Measurements from ENCODE around the gene CCDC51. TPM values are rescaled to one million over a fixed set of nuclear protein-coding genes. Genes with fewer than 3 reads are reported as not detected.

The CCDC51 gene
- total and polyA plus RNA-seq, 2 experiments from 2014 or later: 20.8 to 24.1 TPM

- no peak; the same call in 1 of the 2 replicates for TF ChIP-seq ZNF462 (CRISPR knock-in tag; IDR thresholded peaks at IDR 0.05)
Observed at GRCh38 chr3:48473617-48473952, 33.7 kb upstream of the CCDC51 start (continued).

- Histone ChIP-seq H3K27ac (ENCODE audit: low read depth) (peak overlapping the region; percentile 98), H3K4me3 (peak overlapping the region; percentile 60), H3K9me2 (ENCODE audit: insufficient read depth) (no peaks in the 10 kb centered on the region), H3K79me2 (replicated peaks; ENCODE audit: insufficient read depth) (peaks cover 24% of the 10 kb centered on the region), H3K4me1 (ENCODE audit: insufficient read depth) (peaks cover 26% of the 10 kb centered on the region), H4K20me1 (replicated peaks; ENCODE audit: insufficient read depth) (no peaks in the 10 kb centered on the region), H3F3A (replicated peaks; ENCODE audit: low read depth) (peaks cover 11% of the 10 kb centered on the region; the same call in 1 of the 2 replicates), H3K36me3 (ENCODE audit: insufficient read depth) (0 out of 2 replicates have a peak, but pooled peaks cover 2% of the 10 kb centered on the region), H3K27me3 (ENCODE audit: insufficient read depth) (no peaks in the 10 kb centered on the region), H2AFZ (no peak overlapping the region; the same call in 1 of the 2 replicates), H3K4me2 (peak overlapping the region; percentile 78)
- ATAC-seq (peak; percentile 76), DNase-seq (ENCODE audit: low spot score) (peak; percentile 99)
- H3K9me3 Mint-ChIP-seq: peaks cover 4% of the 10 kb centered on the region
- H3K4me1 Mint-ChIP-seq: peaks cover 33% of the 10 kb centered on the region
- peaks cover 24% of the 10 kb centered on the region for H3K36me3 Mint-ChIP-seq (ENCODE audit: low read depth)
- peaks cover 28% of the 10 kb centered on the region for H3K27me3 Mint-ChIP-seq (ENCODE audit: insufficient read depth, low read depth, poor library complexity)
- peak overlapping the region; percentile 91 for H3K4me3 Mint-ChIP-seq
- peak overlapping the region; percentile 99 for H3K27ac Mint-ChIP-seq
- TF ChIP-seq CREB1 (CRISPR knock-in tag; IDR thresholded peaks at IDR 0.05; ENCODE audit: low read depth): peak; percentile 90
- peak; percentile 90 for TF ChIP-seq ZNF462 (CRISPR knock-in tag; IDR thresholded peaks at IDR 0.05)
- peak; percentile 50 for TF ChIP-seq POLR2AphosphoS5 (IDR thresholded peaks at IDR 0.05; ENCODE audit: low read depth)
- TF ChIP-seq EZH2 (IDR thresholded peaks at IDR 0.05; ENCODE audit: low read depth, unreplicated experiment): no peak
- TF ChIP-seq ZNF331 (CRISPR knock-in tag; IDR thresholded peaks at IDR 0.05; ENCODE audit: low read depth): no peak
- peak; percentile 61 to 73 for TF ChIP-seq CTCF (conservative IDR thresholded peaks at IDR 0.05; ENCODE audit: low read depth in 2 of 2)
Observed at GRCh38 chr3:48472923-48473616, 33.2 kb upstream of the CCDC51 start.

Data from GM23338 (cell line).